OCI-LY7 (cell line): ENCODE measurements around the gene SPAG16.

Experiments used
- CTCF ChIP-seq: fragments of 200-600 bp; sonication (generic); conservative IDR thresholded peaks from 2 replicates; pipeline ENCODE4 v1.5.1; 2014; ENCODE audit warnings: mild to moderate bottlenecking, antibody characterized with exemption, low read length, moderate library complexity, mixed read lengths
- EZH2phosphoT487 ChIP-seq: fragments of 200-600 bp; sonication (generic); IDR thresholded peaks from 2 replicates; pipeline ENCODE4 v1.6.1; 2018; ENCODE audit warnings: low read depth, borderline replicate concordance, mild to moderate bottlenecking, mixed run types, antibody characterized with exemption, low read length, moderate library complexity, mixed read lengths

- TF ChIP-seq CTCF = no peak
- no peak for TF ChIP-seq EZH2phosphoT487
Measured at GRCh38 chr2:213818436-213818835, 534.2 kb downstream of the SPAG16 start.
